Esophagus (tissue), 2 donors: ENCODE results near the gene IFIT3. TPM values are rescaled to one million over a fixed set of nuclear protein-coding genes. Genes with fewer than 3 reads are reported as not detected.
A peak's percentile ranks its signal among the peaks of the same experiment; 100 is the strongest.
"Not testable (repeated sequence)": the region's sequence is repeated elsewhere in the genome, so short reads cannot be mapped to it uniquely, and the experiment has no call there.

Experiments
- H3K27ac ChIP-seq, 2 donors: one replicate each; pipeline ENCODE4 v1.5.1; 2013; ENCODE audit warnings: low read depth in 2 of 2, mild to moderate bottlenecking in 2 of 2, inconsistent platforms in 1 of 2, low read length in 1 of 2, moderate library complexity in 1 of 2
- H3K27me3 ChIP-seq, 2 donors: one replicate each; pipeline ENCODE4 v1.6.1; 2013; ENCODE audit warnings: low read length in 2 of 2, control low read depth in 1 of 2, mild to moderate bottlenecking in 1 of 2; ENCODE audit not compliant: insufficient read depth in 2 of 2, control insufficient read depth in 1 of 2
- H3K36me3 ChIP-seq, 2 donors: one replicate each; pipeline ENCODE4 v1.6.1; 2013; ENCODE audit warnings: low read length in 1 of 2; ENCODE audit not compliant: control insufficient read depth in 2 of 2, insufficient read depth in 2 of 2
- H3K4me1 ChIP-seq, 2 donors: one replicate each; pipeline ENCODE4 v1.6.1; 2013; ENCODE audit warnings: low read length in 1 of 2; ENCODE audit not compliant: control insufficient read depth in 2 of 2, insufficient read depth in 2 of 2
- H3K4me3 ChIP-seq, 2 donors: one replicate each; pipeline ENCODE4 v1.5.1; 2013; ENCODE audit warnings: low read length in 2 of 2, mild to moderate bottlenecking in 2 of 2, low read depth in 1 of 2, moderate library complexity in 1 of 2
- H3K9me3 ChIP-seq, 2 donors: one replicate each; pipeline ENCODE4 v1.6.1; 2013; ENCODE audit warnings: mild to moderate bottlenecking in 2 of 2, low read depth in 1 of 2, low read length in 1 of 2, moderate library complexity in 1 of 2; ENCODE audit not compliant: control insufficient read depth in 2 of 2, insufficient read depth in 1 of 2
- WGBS, 2 donors: extraction: QIAGEN DNeasy Blood & Tissue Kit; methylation state at CpG; one replicate each; pipeline ENCODE4 v1.1.7; 2013; 5-methylcytosine and 5-hydroxymethylcytosine counted together
- polyA plus RNA-seq, 2 donors: library from polyadenylated mRNA; stranded (reverse); fragments of 200-250 nt; gene quantifications; one replicate each; pipeline ENCODE4 v1.2.3, GENCODE V29; 2013
- donor health status: healthy with polysubstance abuse.
- donor health status: Bipolar disorder and iron deficiency.

The IFIT3 gene
- polyA plus RNA-seq, 2 donors: 1.4 to 2.6 TPM

DNA sequence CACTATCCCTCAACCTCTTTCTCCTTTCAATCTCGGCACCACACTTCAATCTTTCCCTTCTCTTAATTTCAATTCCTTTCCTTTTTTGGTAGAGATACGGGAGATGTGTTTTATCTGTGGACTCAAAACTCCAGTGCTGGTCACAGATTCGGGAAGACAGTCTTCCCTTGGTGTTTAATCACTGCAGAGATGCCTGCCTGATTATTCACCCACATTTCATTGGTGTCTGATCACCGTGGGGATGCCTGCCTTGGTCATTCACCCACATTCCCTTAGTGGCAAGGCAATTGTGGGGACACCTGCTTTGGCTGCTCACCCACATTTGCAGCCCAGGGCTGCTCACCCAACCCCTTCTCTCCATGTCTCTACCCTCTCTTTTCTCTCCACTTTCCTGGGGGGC, 42.5 kb upstream of the IFIT3 start:
- H3K27me3 ChIP-seq, H3K9me3 ChIP-seq, H3K4me3 ChIP-seq, H3K36me3 ChIP-seq, H3K4me1 ChIP-seq: not testable (repeated sequence)
- H3K27ac ChIP-seq: peak overlapping the region in 1 of 2 donors; percentile 4
- 73 to 74% methylated on average over 4 of the region's 4 CpGs for WGBS, 2 donors

DNA sequence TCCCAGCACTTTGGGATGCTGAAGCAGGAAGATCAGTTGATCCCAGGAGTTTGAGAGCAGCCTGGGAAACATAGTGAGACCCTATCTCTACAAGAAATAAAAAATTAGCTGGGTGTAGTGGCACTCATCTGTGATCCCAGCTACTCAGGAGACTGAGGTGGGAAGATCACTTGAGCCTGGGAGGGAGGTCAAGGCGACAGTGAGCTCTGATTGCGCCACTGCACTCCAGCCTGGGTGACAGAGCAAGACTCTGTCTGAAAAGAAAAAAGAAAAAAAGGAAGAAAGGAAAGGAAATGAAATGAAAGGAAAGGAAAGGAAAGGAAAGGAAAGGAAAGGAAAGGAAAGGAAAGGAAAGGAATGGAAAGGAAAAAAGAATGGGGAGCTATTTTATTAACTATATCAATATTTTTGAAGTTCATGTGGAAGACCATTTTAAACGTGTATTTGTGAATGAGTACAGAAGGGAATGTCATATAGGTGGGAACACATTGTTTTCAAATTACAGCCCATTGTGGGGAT, 33.0 kb upstream of the IFIT3 start:
- no peak overlapping the region for H3K4me3 ChIP-seq
- H3K27ac ChIP-seq: no peak overlapping the region
- WGBS, 2 donors: 90% methylated on average over 3 of the region's 3 CpGs

DNA sequence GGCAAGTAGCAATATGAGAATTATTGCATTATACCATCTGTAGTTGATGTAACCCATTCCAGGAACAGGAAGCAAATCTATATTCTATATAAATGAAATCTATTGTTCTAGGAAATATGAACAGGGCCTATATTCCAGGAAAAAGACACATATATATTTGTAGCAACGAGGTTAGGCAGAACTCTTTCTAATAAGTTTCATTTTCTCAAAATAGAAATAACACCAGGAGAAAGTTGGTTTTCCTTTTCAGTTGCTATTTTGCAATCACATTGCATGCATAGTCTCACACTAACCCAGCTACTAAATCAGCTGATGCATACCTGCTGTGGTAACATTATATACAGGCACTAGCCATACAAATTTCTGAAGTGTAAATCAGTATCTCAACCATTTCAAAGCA, 32.2 kb upstream of the IFIT3 start:
- WGBS, 2 donors: 27 to 31% methylated on average over 1 of the region's 1 CpG

More for the DNA sequence above, 33.0 kb upstream of the IFIT3 start:
- H3K27me3 ChIP-seq: no peaks in the 10 kb centered on the region
- peaks cover 0 to 3% of the 10 kb centered on the region in 2 donors for H3K4me1 ChIP-seq
- no peaks in the 10 kb centered on the region for H3K36me3 ChIP-seq
- no peaks in the 10 kb centered on the region for H3K9me3 ChIP-seq

DNA sequence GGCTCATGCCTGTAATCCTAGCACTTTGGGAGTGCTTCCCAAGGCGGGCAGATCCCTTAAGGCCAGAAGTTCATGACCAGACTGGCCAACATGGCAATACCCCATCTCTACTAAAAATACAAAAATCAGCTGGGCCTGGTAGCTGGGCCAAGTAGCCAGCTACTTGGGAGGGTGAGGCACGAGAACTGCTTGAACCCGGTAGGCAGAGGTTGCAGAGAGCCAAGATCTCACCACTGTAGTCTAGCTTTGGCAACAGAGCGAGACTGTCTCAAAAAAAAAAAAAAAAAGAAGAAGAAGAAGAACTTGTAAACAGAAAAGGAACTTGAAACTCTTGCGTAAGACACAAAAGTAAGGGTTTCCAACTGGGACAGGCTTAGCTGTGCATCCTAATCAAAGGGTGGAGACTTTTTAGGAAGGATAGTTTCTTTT, 31.6 kb upstream of the IFIT3 start:
- Histone ChIP-seq H3K4me3 (no peak overlapping the region), H3K27ac (peak overlapping the region; percentile 80 to 81), H3K4me1 (peaks cover 0 to 3% of the 10 kb centered on the region in 2 donors), H3K36me3 (no peaks in the 10 kb centered on the region), H3K27me3 (no peaks in the 10 kb centered on the region), H3K9me3 (no peaks in the 10 kb centered on the region)
- 23 to 57% methylated on average over 5 of the region's 5 CpGs for WGBS, 2 donors

More for the DNA sequence above, 32.2 kb upstream of the IFIT3 start:
- H3K4me3 ChIP-seq: no peak overlapping the region
- H3K36me3 ChIP-seq: no peaks in the 10 kb centered on the region
- H3K27me3 ChIP-seq: no peaks in the 10 kb centered on the region
- H3K27ac ChIP-seq: peak overlapping the region in 1 of 2 donors; percentile 52
- H3K4me1 ChIP-seq: peaks cover 0 to 3% of the 10 kb centered on the region in 2 donors
- no peaks in the 10 kb centered on the region for H3K9me3 ChIP-seq

DNA sequence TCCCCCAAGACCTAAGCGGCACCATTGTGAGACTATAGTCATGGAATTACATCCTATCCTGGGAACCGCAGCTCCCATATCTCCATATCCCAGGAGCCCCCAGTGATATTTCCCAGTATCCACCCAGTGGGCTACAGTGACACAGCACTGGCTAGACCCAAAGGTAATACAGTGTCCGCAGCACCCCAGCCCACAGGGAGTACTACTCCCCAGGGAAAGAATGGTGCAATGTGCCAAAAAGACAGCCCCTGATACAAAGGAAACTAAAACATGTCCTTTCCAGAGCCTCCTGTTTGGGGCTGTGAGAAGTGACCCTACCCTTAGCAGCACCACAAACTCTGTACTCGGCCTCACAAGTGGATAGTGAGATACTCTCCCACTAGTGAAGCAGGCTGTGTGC, 30.4 kb upstream of the IFIT3 start:
- H3K27ac ChIP-seq: no peak overlapping the region
- WGBS, 2 donors: 95 to 98% methylated on average over 4 of the region's 4 CpGs

DNA sequence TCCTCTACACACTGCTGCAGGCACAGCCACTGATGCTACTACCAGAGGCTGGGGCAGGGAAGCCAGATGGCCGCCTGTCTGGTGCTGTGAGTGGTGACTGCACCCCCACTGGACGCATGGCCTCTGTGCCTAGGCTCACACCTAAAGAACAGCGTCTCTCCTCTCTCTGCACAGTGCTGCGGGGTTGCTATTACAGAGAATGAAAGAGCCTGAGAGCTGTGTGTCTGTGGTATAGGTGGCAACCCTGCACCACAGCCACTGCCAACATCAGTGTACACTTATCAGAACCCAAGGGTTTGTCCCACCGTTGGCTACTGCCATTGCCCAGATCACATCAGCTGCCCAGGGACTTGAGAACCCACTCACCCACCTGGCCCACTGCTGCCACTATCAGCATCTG, 30.0 kb upstream of the IFIT3 start:
- no peaks in the 10 kb centered on the region for H3K36me3 ChIP-seq
- peaks cover 0 to 3% of the 10 kb centered on the region in 2 donors for H3K4me1 ChIP-seq
- no peak overlapping the region for H3K4me3 ChIP-seq
- no peak overlapping the region for H3K27ac ChIP-seq
- WGBS, 2 donors: 93 to 99% methylated on average over 5 of the region's 5 CpGs
- no peaks in the 10 kb centered on the region for H3K27me3 ChIP-seq
- H3K9me3 ChIP-seq: no peaks in the 10 kb centered on the region

More for the DNA sequence above, 30.4 kb upstream of the IFIT3 start:
- Histone ChIP-seq H3K4me1 (peaks cover 0 to 3% of the 10 kb centered on the region in 2 donors), H3K27me3 (no peaks in the 10 kb centered on the region), H3K9me3 (no peaks in the 10 kb centered on the region), H3K4me3 (no peak overlapping the region), H3K36me3 (no peaks in the 10 kb centered on the region)

DNA sequence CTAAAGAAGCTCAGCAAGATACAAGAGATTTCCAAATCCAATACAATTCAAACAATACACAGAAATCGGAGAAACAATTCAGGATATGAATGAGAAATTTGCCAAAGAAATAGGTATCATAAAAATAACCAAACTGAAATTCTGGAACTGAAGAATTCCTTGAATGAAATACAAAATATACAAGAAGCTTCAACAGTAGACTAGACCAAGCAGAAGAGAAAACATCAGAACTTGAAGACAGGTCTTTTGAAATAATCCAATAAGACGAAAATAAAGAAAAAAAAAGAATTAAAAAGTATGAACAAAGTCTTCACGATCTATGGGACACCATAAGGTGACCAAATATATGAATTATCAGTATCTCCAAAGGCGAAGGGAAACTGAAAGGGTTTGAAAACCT, 28.8 kb upstream of the IFIT3 start:
- Histone ChIP-seq H3K4me1 (peaks cover 2 to 3% of the 10 kb centered on the region in 2 donors), H3K27me3 (no peaks in the 10 kb centered on the region), H3K27ac (no peak overlapping the region), H3K36me3 (no peaks in the 10 kb centered on the region), H3K9me3 (no peaks in the 10 kb centered on the region), H3K4me3 (no peak overlapping the region)
- 82 to 93% methylated on average over 4 of the region's 4 CpGs for WGBS, 2 donors

DNA sequence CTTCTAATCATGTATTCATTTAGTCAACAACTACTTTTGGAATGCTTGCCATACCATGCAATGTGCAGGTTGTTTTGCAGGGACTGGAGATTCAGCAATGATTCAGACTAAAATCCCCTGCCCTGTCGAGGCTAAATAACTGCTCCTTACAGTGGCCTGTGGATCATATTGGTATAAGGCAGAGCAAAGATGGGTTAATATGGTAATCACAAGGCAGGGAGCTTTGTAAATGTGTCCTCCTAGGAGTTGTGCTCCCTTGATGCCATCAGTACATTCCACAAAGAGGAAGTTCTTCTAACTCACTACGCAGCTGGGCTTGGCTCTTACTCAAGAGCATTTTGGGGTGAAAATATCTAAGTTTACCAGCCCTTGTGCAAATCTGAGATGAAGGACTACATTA, 26.6 kb upstream of the IFIT3 start:
- Histone ChIP-seq H3K27ac (peak overlapping the region; percentile 85 to 86), H3K4me1 (peaks cover 2 to 3% of the 10 kb centered on the region in 2 donors), H3K4me3 (peak overlapping the region in 1 of 2 donors; percentile 65), H3K9me3 (no peaks in the 10 kb centered on the region), H3K36me3 (peaks cover under 1% of the 10 kb centered on the region in 2 donors), H3K27me3 (no peaks in the 10 kb centered on the region)
- 1 to 6% methylated on average over 2 of the region's 2 CpGs for WGBS, 2 donors

DNA sequence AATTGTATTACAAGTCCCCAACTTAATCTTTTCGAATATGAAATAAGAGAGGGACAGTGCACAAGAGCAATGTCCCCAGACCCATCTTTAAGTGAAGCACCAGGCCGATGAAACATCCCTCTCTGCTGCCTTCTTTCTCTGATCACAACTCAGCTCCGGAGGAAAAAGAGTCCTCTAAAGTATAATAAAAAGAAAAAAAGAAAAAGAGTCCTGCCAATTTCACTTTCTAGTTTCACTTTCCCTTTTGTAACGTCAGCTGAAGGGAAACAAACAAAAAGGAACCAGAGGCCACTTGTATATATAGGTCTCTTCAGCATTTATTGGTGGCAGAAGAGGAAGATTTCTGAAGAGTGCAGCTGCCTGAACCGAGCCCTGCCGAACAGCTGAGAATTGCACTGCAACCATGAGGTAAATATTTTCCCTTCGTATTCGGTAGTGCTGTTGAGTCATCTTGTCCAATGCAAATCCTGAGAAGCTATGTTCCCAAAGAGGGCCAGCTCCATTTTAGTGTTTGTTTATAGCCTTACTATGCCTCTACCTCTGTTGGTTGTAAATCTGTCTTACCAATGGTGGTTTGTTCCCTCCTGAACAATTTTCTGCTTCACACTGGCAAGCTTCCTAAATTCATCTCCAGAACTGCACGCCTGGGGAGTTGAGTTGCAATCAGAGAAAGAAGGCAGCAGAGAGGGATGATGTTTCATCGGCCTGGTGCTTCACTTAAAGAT, 25.9 kb upstream of the IFIT3 start, which contains the start of gene IFIT2:
IFIT2 (plus strand) TSS at position 326 of the 725 bp plus-strand sequence; CDS start at position 404, 78 bp downstream.
- peak within 1 kb of the TSS; percentile 36 to 65 for H3K4me3 ChIP-seq
- H3K4me1 ChIP-seq: peaks cover 2 to 3% of the 10 kb centered on the region in 2 donors
- 0% methylated on average over 10 of the region's 10 CpGs for WGBS, 2 donors
- H3K27ac ChIP-seq: peak within 1 kb of the TSS; percentile 85 to 86
- H3K36me3 ChIP-seq: peaks cover 3 to 4% of the 10 kb centered on the region in 2 donors
- no peaks in the 10 kb centered on the region for H3K9me3 ChIP-seq
- no peaks in the 10 kb centered on the region for H3K27me3 ChIP-seq
